Measurements from ENCODE around the gene ZNF121. TPM values are rescaled to one million over a fixed set of nuclear protein-coding genes. Genes with fewer than 3 reads are reported as not detected.

The ZNF121 gene
- 2.8 to 4.2 TPM (median 2.9 TPM) in 5 replicates for total RNA-seq (2022; extraction: Qiagen RNA extraction)

DNA sequence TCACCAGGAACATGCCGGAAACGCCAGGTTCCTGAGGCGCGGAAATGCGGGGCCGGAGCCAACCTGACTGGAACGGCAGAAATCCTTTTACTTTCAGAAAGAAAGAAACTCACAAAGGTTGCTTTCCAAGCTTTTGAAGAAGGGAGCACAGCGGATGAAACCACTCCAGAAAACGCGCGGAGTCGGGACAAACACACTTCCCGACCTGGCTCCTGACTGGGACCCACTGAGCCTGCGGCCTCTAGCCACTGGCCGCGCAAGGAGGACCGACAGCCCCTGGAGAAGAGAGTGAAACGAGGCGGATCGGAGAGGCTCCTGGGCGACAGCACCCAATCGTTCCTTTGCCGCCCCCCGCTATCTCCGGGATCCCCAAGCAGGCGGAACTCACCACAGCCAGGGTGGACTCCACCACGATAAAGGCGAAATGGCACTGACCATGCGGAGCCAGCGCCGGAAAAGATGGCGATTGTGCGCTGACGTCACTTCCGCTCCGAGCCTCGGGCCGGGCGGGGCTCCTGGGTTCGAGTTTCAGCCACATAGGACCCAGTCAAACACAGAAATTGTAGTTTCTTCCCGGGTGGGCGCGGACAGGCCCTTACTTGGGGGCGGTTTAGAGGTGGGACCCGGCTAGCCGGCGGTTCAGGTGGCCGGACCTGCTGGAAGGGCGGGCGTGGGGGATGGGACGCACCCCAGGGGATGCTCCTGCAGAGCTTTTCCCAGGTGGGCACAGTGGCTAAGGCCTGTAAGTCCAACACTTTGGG lies at the start of gene ZNF121:
Gene ZNF121, minus strand, starts transcription at position 432 of the 761 bp plus-strand sequence. CDS start 16,407 bp downstream, outside the sequence.

DNA sequence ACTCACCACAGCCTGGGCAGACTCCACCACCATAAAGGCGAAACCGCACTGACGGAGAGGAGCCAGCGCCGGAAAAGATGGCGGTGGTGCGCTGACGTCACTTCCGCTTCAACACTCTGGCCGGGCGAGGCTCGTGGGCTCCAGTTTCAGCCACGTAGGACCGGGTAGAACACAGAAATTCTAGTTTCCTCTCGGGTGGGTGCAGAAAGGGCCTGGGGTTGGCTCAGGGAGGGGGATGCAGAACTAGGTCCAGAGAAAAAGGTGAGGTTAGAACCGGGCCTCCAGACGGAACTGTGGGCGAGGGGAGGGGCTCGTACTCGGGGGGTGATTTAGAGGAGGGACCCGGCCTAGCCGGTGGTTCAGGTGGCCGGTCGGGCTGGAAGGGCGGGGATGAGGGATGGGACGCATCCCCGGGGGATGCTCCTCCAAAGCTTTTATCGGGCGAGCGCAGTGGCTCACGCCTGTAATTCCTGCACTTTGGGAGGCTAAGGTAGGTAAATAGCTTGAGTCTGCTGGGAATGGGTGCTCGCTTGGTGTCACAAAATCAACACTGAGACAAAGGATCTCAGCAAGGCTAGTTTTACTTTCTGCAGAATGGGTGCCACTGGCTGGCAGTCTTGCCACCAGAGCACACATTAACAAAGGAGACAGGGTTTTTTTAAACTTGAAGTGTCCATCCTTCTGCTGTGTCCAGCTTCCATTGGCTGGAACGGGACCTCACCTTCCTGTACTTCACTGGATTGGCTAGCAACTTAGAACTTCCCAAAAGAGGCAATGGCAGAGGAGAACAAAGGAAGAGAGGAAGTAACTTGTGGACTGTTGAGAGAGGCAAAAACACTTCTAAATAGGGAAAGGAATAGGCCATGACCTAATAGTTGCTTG lies 37.1 kb upstream of the ZNF121 start, which contains the start of gene ZNF561:
Gene ZNF561, minus strand, starts transcription at position 77 of the 882 bp plus-strand sequence. CDS start 1,776 bp downstream, outside the sequence.

GRCh38 chr19:9538183-9539058 lies 45.9 kb downstream of the ZNF121 start, which contains the start of gene ZNF426:
ZNF426 (minus strand) TSS chr19:9538645; CDS start chr19:9536232, 2,413 bp downstream.

Other genes with a start within 250 kb of the ZNF121 start
- 0.38 to 0.69 TPM (median 0.57 TPM) in 5 replicates for gene ZNF177, start 221.5 kb downstream of the ZNF121 start, total RNA-seq (2022; extraction: Qiagen RNA extraction)
- gene ZNF266, start 148.9 kb downstream of the ZNF121 start, total RNA-seq (2022; extraction: Qiagen RNA extraction): 3.4 to 4.2 TPM (median 3.5 TPM) in 5 replicates
- not detected in 5 replicates for gene ZNF560, start 85.9 kb downstream of the ZNF121 start, total RNA-seq (2022; extraction: Qiagen RNA extraction)
- 0.44 to 1.5 TPM (median 1.1 TPM) in 5 replicates for gene ZNF426, start 45.9 kb downstream of the ZNF121 start, total RNA-seq (2022; extraction: Qiagen RNA extraction)
- gene ZNF561, start 36.7 kb upstream of the ZNF121 start, total RNA-seq (2022; extraction: Qiagen RNA extraction): 6.7 to 14.4 TPM (median 8.5 TPM) in 5 replicates
- 5.8 to 8.8 TPM (median 6.6 TPM) in 5 replicates for gene ZNF562, start 90.6 kb upstream of the ZNF121 start, total RNA-seq (2022; extraction: Qiagen RNA extraction)
- gene ZNF846, start 184.2 kb upstream of the ZNF121 start, total RNA-seq (2022; extraction: Qiagen RNA extraction): 0.76 to 1.7 TPM (median 1.5 TPM) in 5 replicates
- gene FBXL12, start 234.6 kb upstream of the ZNF121 start, total RNA-seq (2022; extraction: Qiagen RNA extraction): 12.2 to 14.3 TPM (median 13.7 TPM) in 5 replicates
- 407 to 477 TPM (median 421 TPM) in 5 replicates for gene UBL5, start 243.4 kb upstream of the ZNF121 start, total RNA-seq (2022; extraction: Qiagen RNA extraction)